Stimulated activated CD4-positive, alpha-beta T cell treated with anti-CD3 and anti-CD28 coated beads, TNF-alpha, amount 100 ng/mL, for 1 hour (primary cell): ENCODE data around the gene ARHGAP5.

Experiments
- DNase-seq, 3 donors: peaks; one replicate each; pipeline ENCODE4 v3.0.0-alpha.2; 2020; ENCODE audit warnings: low read depth in 3 of 3, low spot score in 1 of 3

The ARHGAP5 gene

GRCh38 chr14:32205984-32206383, 128.9 kb downstream of the ARHGAP5 start:
- DNase-seq = no peak

- no peak for DNase-seq
Measured at GRCh38 chr14:32206552-32206951, 129.4 kb downstream of the ARHGAP5 start.

- no peak for DNase-seq
Measured at GRCh38 chr14:32208490-32208889, 131.4 kb downstream of the ARHGAP5 start.
